ENCODE data around the gene NOC2L. TPM values are rescaled to one million over a fixed set of nuclear protein-coding genes. Genes with fewer than 3 reads are reported as not detected.

NOC2L gene
- total and polyA plus RNA-seq, 9 of the 15 experiments (the other 6 are each of a cell fraction or from before 2014, with no cell fraction given), result 4.0 to 410 (median 200) TPM

DNA sequence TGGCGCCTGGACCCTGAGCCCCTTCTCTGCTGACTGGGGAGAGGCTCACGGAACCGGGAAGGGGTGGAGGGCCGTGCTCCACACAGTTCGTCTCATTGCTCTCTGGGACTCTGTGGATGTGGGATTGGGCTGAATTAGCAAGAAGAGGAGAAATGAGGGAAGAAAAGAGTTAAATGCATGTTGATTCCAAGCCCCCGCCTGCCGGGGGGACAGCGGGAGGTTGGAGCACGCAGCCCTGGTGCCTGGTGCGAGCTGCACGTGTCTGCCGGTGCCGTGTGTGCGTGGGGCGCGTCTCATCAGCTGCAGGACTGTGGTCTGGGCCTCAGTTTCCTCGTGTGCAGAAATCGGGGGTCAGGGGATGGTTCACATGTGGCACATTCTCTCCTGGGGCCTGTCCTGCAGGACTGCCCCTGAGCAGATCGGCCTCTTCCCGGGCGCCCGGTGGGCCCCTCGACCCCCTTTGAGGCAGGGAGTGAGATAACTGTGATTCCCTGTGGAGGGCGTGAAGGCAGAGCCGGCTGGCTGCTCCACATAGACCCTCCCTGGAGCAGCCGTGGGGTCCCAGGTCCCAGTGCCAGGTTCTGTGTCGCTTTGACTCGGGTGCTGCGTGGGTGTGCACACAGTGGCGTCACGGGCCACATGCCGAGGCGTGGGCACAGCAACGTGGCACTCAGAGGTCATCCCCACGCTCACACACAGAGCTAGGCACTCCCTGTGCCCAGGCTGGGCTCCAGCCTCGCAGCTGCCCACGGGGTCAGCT is 23.9 kb downstream of the NOC2L start (continued):
- TF ChIP-seq, protein P1, sequence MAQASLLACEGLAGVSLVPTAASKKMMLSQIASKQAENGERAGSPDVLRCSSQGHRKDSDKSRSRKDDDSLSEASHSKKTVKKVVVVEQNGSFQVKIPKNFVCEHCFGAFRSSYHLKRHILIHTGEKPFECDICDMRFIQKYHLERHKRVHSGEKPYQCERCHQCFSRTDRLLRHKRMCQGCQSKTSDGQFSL (CRISPR knock-in tag; IDR thresholded peaks at IDR 0.05), result 0 out of 2 replicates have a peak, but pooled peaks have one; percentile 28
- TF ChIP-seq, protein P1 (tag; IDR thresholded peaks at IDR 0.05), result no peak
- TF ChIP-seq PRPF4 (IDR thresholded peaks at IDR 0.05; ENCODE audit: insufficient read depth, low read depth, low read length, poor library complexity, severe bottlenecking) (no peak), IRF2 (CRISPR knock-in tag; IDR thresholded peaks at IDR 0.05) (0 out of 2 replicates have a peak, but pooled peaks have one; percentile 54), EP300 (IDR thresholded peaks at IDR 0.05; ENCODE audit: low read length) (no peak), RHOXF2B (CRISPR knock-in tag; conservative IDR thresholded peaks at IDR 0.05) (no peak), CSDE1 (IDR thresholded peaks at IDR 0.05) (no peak), ATF1 (CRISPR knock-in tag; IDR thresholded peaks at IDR 0.05) (no peak), ATF1 (tag; IDR thresholded peaks at IDR 0.05) (no peak), ZBTB43 (CRISPR knock-in tag; IDR thresholded peaks at IDR 0.05) (no peak), MAX (CRISPR knock-in tag; IDR thresholded peaks at IDR 0.05) (peak; percentile 33; the same call in 1 of the 2 replicates), HOXB6 (CRISPR knock-in tag; IDR thresholded peaks at IDR 0.05; ENCODE audit: borderline replicate concordance) (no peak), EGR1 (conservative IDR thresholded peaks at IDR 0.05) (peak; percentile 62), NBN (IDR thresholded peaks at IDR 0.05; ENCODE audit: low read depth) (no peak), SETDB1 (IDR thresholded peaks at IDR 0.05; ENCODE audit: low read length) (no peak)
- TF ChIP-seq, protein P2, sequence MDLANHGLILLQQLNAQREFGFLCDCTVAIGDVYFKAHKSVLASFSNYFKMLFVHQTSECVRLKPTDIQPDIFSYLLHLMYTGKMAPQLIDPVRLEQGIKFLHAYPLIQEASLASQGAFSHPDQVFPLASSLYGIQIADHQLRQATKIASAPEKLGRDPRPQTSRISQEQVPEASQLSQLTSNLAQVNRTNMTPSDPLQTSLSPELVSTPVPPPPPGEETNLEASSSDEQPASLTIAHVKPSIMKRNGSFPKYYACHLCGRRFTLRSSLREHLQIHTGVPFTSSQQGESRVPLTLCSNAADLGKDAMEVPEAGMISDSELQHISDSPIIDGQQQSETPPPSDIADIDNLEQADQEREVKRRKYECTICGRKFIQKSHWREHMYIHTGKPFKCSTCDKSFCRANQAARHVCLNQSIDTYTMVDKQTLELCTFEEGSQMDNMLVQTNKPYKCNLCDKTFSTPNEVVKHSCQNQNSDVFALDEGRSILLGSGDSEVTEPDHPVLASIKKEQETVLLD (IDR thresholded peaks at IDR 0.05), result no peak
- TF ChIP-seq, protein P3, sequence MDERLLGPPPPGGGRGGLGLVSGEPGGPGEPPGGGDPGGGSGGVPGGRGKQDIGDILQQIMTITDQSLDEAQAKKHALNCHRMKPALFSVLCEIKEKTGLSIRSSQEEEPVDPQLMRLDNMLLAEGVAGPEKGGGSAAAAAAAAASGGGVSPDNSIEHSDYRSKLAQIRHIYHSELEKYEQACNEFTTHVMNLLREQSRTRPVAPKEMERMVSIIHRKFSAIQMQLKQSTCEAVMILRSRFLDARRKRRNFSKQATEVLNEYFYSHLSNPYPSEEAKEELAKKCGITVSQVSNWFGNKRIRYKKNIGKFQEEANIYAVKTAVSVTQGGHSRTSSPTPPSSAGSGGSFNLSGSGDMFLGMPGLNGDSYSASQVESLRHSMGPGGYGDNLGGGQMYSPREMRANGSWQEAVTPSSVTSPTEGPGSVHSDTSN (CRISPR knock-in tag; IDR thresholded peaks at IDR 0.05; ENCODE audit: low read depth), result no peak
- TF ChIP-seq, protein P3 (tag; conservative IDR thresholded peaks at IDR 0.05; ENCODE audit: low read depth), result no peak
